ENCODE data around the gene SYCP2L.

SYCP2L gene

DNA sequence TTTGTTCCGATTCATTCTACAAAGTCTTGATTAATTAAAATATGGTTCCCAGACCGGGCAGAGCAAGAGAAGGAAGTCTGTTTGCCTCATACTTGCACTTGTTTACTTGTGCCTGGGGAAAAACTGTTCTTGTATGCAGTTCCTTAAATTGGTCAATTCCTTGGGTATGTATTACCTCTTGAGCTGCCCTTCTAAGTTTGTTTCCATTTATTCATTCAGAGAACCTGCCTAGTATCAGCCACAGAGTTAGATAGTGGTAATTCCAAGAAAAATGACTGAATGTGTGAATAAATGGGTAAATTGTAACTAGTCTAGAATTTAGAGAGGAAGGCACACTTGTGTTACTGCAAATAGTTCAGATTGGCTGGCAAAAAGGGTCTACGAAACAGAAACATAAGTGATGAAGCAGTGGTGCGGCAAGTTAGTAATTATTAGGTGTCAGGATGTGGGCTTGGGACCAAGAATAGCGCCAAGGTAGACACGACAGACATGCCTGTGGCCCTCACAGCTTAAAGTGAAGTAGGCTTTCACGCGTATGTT lies 48.0 kb upstream of the SYCP2L start:
- Histone ChIP-seq H3K27me3 (ENCODE audit: insufficient read depth, poor library complexity, severe bottlenecking) (no peaks in the 10 kb centered on the region), H3K27ac (replicated peaks) (peak overlapping the region; percentile 76)
- DNase-seq (ENCODE audit: low read depth in 1 of 2, low spot score in 1 of 2) = peak in 1 of 2 experiments; percentile 58

DNA sequence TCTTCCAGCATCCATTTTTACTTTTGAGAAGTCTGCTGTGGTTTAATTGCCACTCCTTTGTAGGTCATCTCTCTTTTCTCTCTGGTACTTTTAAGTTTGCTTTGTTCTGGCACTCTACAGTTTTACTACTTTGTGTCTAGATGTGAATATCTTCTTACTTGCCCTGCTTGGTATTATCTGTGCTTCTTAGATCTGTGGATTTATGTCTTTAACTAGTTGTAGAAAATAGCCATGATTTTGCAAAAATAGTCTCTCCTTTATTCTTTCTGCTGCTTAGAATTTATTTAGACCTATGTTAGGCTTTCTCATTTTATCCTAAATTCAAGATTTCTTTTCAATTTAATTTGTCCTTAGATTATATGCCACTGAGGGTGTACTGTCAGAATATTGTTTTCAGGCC lies 43.3 kb upstream of the SYCP2L start:
- Histone ChIP-seq H3K27me3 (ENCODE audit: insufficient read depth, poor library complexity, severe bottlenecking) (no peaks in the 10 kb centered on the region), H3K27ac (replicated peaks) (no peak overlapping the region), H3K4me3 (replicated peaks; ENCODE audit: insufficient read depth, low read length) (no peak overlapping the region)
- TF ChIP-seq SPI1 (IDR thresholded peaks at IDR 0.05; ENCODE audit: borderline replicate concordance, low read depth) = no peak
- no peak for DNase-seq (ENCODE audit: low read depth in 1 of 2, low spot score in 1 of 2)

More for the DNA sequence above, 48.0 kb upstream of the SYCP2L start:
- peak overlapping the region; percentile 68 for H3K4me3 ChIP-seq (replicated peaks; ENCODE audit: insufficient read depth, low read length)
- no peak for TF ChIP-seq POLR2AphosphoS5 (IDR thresholded peaks at IDR 0.05; ENCODE audit: low read depth)
- peak; percentile 92 for TF ChIP-seq SPI1 (IDR thresholded peaks at IDR 0.05; ENCODE audit: borderline replicate concordance, low read depth)
- TF ChIP-seq GABPA (IDR thresholded peaks at IDR 0.05; ENCODE audit: low read depth) = no peak
- TF ChIP-seq, protein P1, sequence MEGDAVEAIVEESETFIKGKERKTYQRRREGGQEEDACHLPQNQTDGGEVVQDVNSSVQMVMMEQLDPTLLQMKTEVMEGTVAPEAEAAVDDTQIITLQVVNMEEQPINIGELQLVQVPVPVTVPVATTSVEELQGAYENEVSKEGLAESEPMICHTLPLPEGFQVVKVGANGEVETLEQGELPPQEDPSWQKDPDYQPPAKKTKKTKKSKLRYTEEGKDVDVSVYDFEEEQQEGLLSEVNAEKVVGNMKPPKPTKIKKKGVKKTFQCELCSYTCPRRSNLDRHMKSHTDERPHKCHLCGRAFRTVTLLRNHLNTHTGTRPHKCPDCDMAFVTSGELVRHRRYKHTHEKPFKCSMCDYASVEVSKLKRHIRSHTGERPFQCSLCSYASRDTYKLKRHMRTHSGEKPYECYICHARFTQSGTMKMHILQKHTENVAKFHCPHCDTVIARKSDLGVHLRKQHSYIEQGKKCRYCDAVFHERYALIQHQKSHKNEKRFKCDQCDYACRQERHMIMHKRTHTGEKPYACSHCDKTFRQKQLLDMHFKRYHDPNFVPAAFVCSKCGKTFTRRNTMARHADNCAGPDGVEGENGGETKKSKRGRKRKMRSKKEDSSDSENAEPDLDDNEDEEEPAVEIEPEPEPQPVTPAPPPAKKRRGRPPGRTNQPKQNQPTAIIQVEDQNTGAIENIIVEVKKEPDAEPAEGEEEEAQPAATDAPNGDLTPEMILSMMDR (IDR thresholded peaks at IDR 0.05; ENCODE audit: insufficient read depth, low read length) = no peak
- TF ChIP-seq, protein P2, sequence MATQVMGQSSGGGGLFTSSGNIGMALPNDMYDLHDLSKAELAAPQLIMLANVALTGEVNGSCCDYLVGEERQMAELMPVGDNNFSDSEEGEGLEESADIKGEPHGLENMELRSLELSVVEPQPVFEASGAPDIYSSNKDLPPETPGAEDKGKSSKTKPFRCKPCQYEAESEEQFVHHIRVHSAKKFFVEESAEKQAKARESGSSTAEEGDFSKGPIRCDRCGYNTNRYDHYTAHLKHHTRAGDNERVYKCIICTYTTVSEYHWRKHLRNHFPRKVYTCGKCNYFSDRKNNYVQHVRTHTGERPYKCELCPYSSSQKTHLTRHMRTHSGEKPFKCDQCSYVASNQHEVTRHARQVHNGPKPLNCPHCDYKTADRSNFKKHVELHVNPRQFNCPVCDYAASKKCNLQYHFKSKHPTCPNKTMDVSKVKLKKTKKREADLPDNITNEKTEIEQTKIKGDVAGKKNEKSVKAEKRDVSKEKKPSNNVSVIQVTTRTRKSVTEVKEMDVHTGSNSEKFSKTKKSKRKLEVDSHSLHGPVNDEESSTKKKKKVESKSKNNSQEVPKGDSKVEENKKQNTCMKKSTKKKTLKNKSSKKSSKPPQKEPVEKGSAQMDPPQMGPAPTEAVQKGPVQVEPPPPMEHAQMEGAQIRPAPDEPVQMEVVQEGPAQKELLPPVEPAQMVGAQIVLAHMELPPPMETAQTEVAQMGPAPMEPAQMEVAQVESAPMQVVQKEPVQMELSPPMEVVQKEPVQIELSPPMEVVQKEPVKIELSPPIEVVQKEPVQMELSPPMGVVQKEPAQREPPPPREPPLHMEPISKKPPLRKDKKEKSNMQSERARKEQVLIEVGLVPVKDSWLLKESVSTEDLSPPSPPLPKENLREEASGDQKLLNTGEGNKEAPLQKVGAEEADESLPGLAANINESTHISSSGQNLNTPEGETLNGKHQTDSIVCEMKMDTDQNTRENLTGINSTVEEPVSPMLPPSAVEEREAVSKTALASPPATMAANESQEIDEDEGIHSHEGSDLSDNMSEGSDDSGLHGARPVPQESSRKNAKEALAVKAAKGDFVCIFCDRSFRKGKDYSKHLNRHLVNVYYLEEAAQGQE (IDR thresholded peaks at IDR 0.05; ENCODE audit: insufficient replicate concordance, low read depth) = no peak

DNA sequence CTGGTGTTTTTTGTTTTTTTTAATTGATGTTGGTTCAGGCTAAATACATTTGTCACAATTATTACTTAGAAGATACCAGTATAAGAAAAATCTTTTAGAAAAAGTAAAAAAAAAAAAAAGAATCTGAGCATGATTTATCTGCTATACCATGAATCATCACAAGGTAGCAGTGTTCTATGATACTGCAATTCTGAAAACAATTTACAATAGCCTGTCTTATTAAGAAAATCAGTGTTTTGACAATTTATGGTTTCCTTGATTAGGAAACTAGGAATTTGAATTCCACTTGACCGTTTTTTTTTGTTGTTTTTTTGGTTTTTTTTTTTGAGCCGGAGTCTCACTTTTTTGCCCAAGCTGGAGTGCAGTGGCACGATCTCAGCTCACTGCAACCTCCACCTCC lies 39.2 kb upstream of the SYCP2L start:
- TF ChIP-seq, protein P1 (IDR thresholded peaks at IDR 0.05; ENCODE audit: insufficient read depth, low read length) = no peak
- TF ChIP-seq POLR2AphosphoS5 (IDR thresholded peaks at IDR 0.05; ENCODE audit: low read depth) = no peak
- TF ChIP-seq SPI1 (IDR thresholded peaks at IDR 0.05; ENCODE audit: borderline replicate concordance, low read depth) = no peak
- no peak for TF ChIP-seq GABPA (IDR thresholded peaks at IDR 0.05; ENCODE audit: low read depth)
- no peak overlapping the region for H3K4me3 ChIP-seq (replicated peaks; ENCODE audit: insufficient read depth, low read length)
- H3K27ac ChIP-seq (replicated peaks) = no peak overlapping the region
- no peaks in the 10 kb centered on the region for H3K27me3 ChIP-seq (ENCODE audit: insufficient read depth, poor library complexity, severe bottlenecking)
- DNase-seq (ENCODE audit: low read depth in 1 of 2, low spot score in 1 of 2) = no peak

DNA sequence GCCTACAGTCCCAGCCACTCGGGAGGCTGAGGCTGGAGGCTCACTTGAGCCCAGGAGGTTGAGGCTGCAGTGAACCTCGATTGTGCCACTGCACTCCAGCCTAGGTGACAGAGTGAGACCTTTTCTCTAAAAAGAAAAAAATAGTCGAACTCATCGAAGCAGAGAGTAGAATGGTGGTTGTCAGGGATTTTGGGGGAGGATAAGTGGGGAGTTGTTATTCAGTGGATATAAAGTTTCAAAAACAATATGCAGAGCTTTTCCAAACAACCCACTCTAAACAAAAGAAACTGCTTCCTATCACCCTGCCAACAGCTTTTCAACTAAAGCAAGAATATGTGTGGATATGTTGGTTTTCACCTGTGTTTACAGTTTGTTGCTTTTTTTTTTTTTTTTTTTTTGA lies 37.0 kb upstream of the SYCP2L start:
- DNase-seq (ENCODE audit: low read depth in 1 of 2, low spot score in 1 of 2) = no peak
- H3K4me3 ChIP-seq (replicated peaks; ENCODE audit: insufficient read depth, low read length) = no peak overlapping the region
- H3K27me3 ChIP-seq (ENCODE audit: insufficient read depth, poor library complexity, severe bottlenecking) = no peaks in the 10 kb centered on the region
- H3K27ac ChIP-seq (replicated peaks) = no peak overlapping the region
- TF ChIP-seq, protein P1 (IDR thresholded peaks at IDR 0.05; ENCODE audit: insufficient read depth, low read length) = no peak
- TF ChIP-seq, protein P2 (IDR thresholded peaks at IDR 0.05; ENCODE audit: insufficient replicate concordance, low read depth) = no peak
- TF ChIP-seq POLR2AphosphoS5 (IDR thresholded peaks at IDR 0.05; ENCODE audit: low read depth) (no peak), GABPA (IDR thresholded peaks at IDR 0.05; ENCODE audit: low read depth) (no peak), SPI1 (IDR thresholded peaks at IDR 0.05; ENCODE audit: borderline replicate concordance, low read depth) (no peak)
